ENCODE results near the gene ERICH6. TPM values are rescaled to one million over a fixed set of nuclear protein-coding genes. Genes with fewer than 3 reads are reported as not detected.

ERICH6 gene
- under 1 TPM; 0.38 to 0.81 TPM for total RNA-seq

- peak; percentile 89 for DNase-seq
- peaks cover 2% of the 10 kb centered on the region for H3K9me3 Mint-ChIP-seq
- H3K36me3 Mint-ChIP-seq (ENCODE audit: low read depth) = peaks cover 17% of the 10 kb centered on the region
- H3K4me1 Mint-ChIP-seq = peaks cover 29% of the 10 kb centered on the region
- POLR2A ChIA-PET = interaction anchor here (0.8 to 4.9 kb wide), 11 partner anchors 18 to 295 kb away, joined by 3 to 41 read pairs (median 5); partner anchors contain the start of genes EIF2A, SELENOT, SERP1 and SIAH2
- CTCF ChIA-PET = interaction anchor here (0.7 to 1.9 kb wide), 15 partner anchors 13 to 391 kb away, joined by 3 to 12 read pairs (median 3); partner anchors contain the start of genes SERP1 and SIAH2
- peak within 1 kb of the TSS; percentile 86 for H3K27ac Mint-ChIP-seq
- H3K4me3 Mint-ChIP-seq = peak within 1 kb of the TSS; percentile 83
- H3K27me3 Mint-ChIP-seq = peaks cover 6% of the 10 kb centered on the region
These were observed at the start of gene ERICH6 for GRCh38 chr3:150703756-150704344. Gene ERICH6 (minus strand): TSS chr3:150703920. CDS start chr3:150703898, 22 bp downstream.

- Mint-ChIP-seq H3K4me3 (no peak overlapping the region), H3K4me1 (peaks cover 78% of the 10 kb centered on the region), H3K9me3 (no peaks in the 10 kb centered on the region), H3K27me3 (no peaks in the 10 kb centered on the region), H3K27ac (peak overlapping the region; percentile 30), H3K36me3 (ENCODE audit: low read depth) (peaks cover 65% of the 10 kb centered on the region)
- ChIA-PET CTCF (no interaction called here), POLR2A (interaction anchor here (0.6 to 3.7 kb wide), 3 partner anchors 10 to 116 kb away, joined by 3 to 50 read pairs (median 3); partner anchors contain the start of gene SIAH2)
- no peak for DNase-seq
These were observed 48.1 kb upstream of the ERICH6 start for GRCh38 chr3:150751781-150752263.

GRCh38 chr3:150749255-150749654 is 45.5 kb upstream of the ERICH6 start:
- peaks cover 53% of the 10 kb centered on the region for H3K36me3 Mint-ChIP-seq (ENCODE audit: low read depth)
- ChIA-PET CTCF (interaction anchor here (1.1 kb wide), 1 partner anchor 39 kb away, joined by 3 read pairs; no protein-coding TSS in a partner anchor), POLR2A (interaction anchor here (0.9 to 4.1 kb wide), 3 partner anchors 12 to 14 kb away, joined by 4 to 36 read pairs (median 4); partner anchors contain the start of gene SIAH2)
- peaks cover 75% of the 10 kb centered on the region for H3K4me1 Mint-ChIP-seq
- no peak overlapping the region for H3K4me3 Mint-ChIP-seq
- H3K27ac Mint-ChIP-seq = no peak overlapping the region
- no peaks in the 10 kb centered on the region for H3K9me3 Mint-ChIP-seq
- no peak for DNase-seq
- no peaks in the 10 kb centered on the region for H3K27me3 Mint-ChIP-seq

DNA sequence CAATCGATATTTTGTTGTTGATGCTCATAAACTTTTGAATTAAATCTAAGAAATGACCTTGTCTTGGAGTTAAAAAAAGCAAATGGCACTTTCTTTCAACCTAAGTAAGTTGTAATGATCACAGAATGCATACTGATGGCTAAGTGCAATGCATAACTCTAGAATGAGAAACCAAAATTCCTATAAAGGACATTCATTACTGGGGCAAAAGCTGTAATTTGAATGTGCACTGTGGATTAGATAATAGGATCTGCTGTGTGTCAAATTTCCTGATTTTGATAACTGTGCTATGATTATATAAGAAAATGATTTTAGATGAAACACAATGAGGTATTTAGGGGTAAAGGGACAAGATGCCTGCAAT is 44.9 kb upstream of the ERICH6 start:
- ChIA-PET CTCF (no interaction called here), POLR2A (interaction anchor here (4.1 kb wide), 1 partner anchor 14 kb away, joined by 36 read pairs; the partner anchor contains the start of gene SIAH2)
- no peak overlapping the region for H3K27ac Mint-ChIP-seq
- H3K4me3 Mint-ChIP-seq = no peak overlapping the region
- H3K27me3 Mint-ChIP-seq = no peaks in the 10 kb centered on the region
- no peak for DNase-seq
- H3K36me3 Mint-ChIP-seq (ENCODE audit: low read depth) = peaks cover 47% of the 10 kb centered on the region
- peaks cover 74% of the 10 kb centered on the region for H3K4me1 Mint-ChIP-seq
- no peaks in the 10 kb centered on the region for H3K9me3 Mint-ChIP-seq

- Mint-ChIP-seq H3K4me3 (no peak overlapping the region), H3K4me1 (peaks cover 76% of the 10 kb centered on the region), H3K9me3 (no peaks in the 10 kb centered on the region), H3K36me3 (ENCODE audit: low read depth) (peaks cover 49% of the 10 kb centered on the region), H3K27ac (no peak overlapping the region), H3K27me3 (no peaks in the 10 kb centered on the region)
- no peak for DNase-seq
- CTCF ChIA-PET = interaction anchor here (0.7 to 0.9 kb wide), 2 partner anchors 13 to 403 kb away, joined by 4 read pairs; no protein-coding TSS in a partner anchor
- POLR2A ChIA-PET = interaction anchor here (4.1 kb wide), 1 partner anchor 14 kb away, joined by 36 read pairs; the partner anchor contains the start of gene SIAH2
These were observed 44.4 kb upstream of the ERICH6 start for GRCh38 chr3:150747886-150748683.

GRCh38 chr3:150746791-150747590 is 43.3 kb upstream of the ERICH6 start:
- ChIA-PET POLR2A (interaction anchor here (1.0 to 4.1 kb wide), 2 partner anchors 12 to 15 kb away, joined by 3 to 36 read pairs; partner anchors contain the start of gene SIAH2), CTCF (interaction anchor here (0.7 to 0.9 kb wide), 3 partner anchors 14 to 404 kb away, joined by 3 to 4 read pairs (median 4); partner anchors contain the start of gene ERICH6)
- DNase-seq = no peak
- Mint-ChIP-seq H3K4me3 (no peak overlapping the region), H3K27me3 (no peaks in the 10 kb centered on the region), H3K4me1 (peaks cover 75% of the 10 kb centered on the region), H3K9me3 (no peaks in the 10 kb centered on the region), H3K27ac (no peak overlapping the region), H3K36me3 (ENCODE audit: low read depth) (peaks cover 50% of the 10 kb centered on the region)

- Mint-ChIP-seq H3K4me3 (no peak overlapping the region), H3K27ac (no peak overlapping the region), H3K36me3 (ENCODE audit: low read depth) (peaks cover 55% of the 10 kb centered on the region), H3K27me3 (no peaks in the 10 kb centered on the region), H3K4me1 (peaks cover 75% of the 10 kb centered on the region), H3K9me3 (no peaks in the 10 kb centered on the region)
- CTCF ChIA-PET = interaction anchor here (0.9 kb wide), 2 partner anchors 17 to 42 kb away, joined by 3 to 4 read pairs; partner anchors contain the start of genes ERICH6 and SIAH2
- POLR2A ChIA-PET = interaction anchor here (1.3 to 4.1 kb wide), 2 partner anchors 14 to 17 kb away, joined by 3 to 36 read pairs; partner anchors contain the start of gene SIAH2
- no peak for DNase-seq
These were observed 42.1 kb upstream of the ERICH6 start for GRCh38 chr3:150745832-150746231.

GRCh38 chr3:150744919-150745211 is 41.1 kb upstream of the ERICH6 start:
- H3K27ac Mint-ChIP-seq = no peak overlapping the region
- no peak overlapping the region for H3K4me3 Mint-ChIP-seq
- no peaks in the 10 kb centered on the region for H3K9me3 Mint-ChIP-seq
- DNase-seq = no peak
- ChIA-PET CTCF (interaction anchor here (1.4 kb wide), 1 partner anchor 24 kb away, joined by 4 read pairs; no protein-coding TSS in a partner anchor), POLR2A (interaction anchor here (1.3 kb wide), 1 partner anchor 15 kb away, joined by 3 read pairs; no protein-coding TSS in a partner anchor)
- peaks cover 51% of the 10 kb centered on the region for H3K36me3 Mint-ChIP-seq (ENCODE audit: low read depth)
- peaks cover 77% of the 10 kb centered on the region for H3K4me1 Mint-ChIP-seq
- H3K27me3 Mint-ChIP-seq = no peaks in the 10 kb centered on the region

GRCh38 chr3:150744041-150744918 is 40.6 kb upstream of the ERICH6 start:
- H3K27me3 Mint-ChIP-seq = no peaks in the 10 kb centered on the region
- H3K9me3 Mint-ChIP-seq = no peaks in the 10 kb centered on the region
- POLR2A ChIA-PET = interaction anchor here (1.4 to 2.0 kb wide), 2 partner anchors 17 to 19 kb away, joined by 5 to 10 read pairs; partner anchors contain the start of gene SIAH2
- H3K4me3 Mint-ChIP-seq = no peak overlapping the region
- CTCF ChIA-PET = interaction anchor here (1.4 kb wide), 1 partner anchor 23 kb away, joined by 4 read pairs; no protein-coding TSS in a partner anchor
- H3K27ac Mint-ChIP-seq = peak overlapping the region; percentile 5
- peaks cover 79% of the 10 kb centered on the region for H3K4me1 Mint-ChIP-seq
- DNase-seq = no peak
- peaks cover 50% of the 10 kb centered on the region for H3K36me3 Mint-ChIP-seq (ENCODE audit: low read depth)

- H3K27me3 Mint-ChIP-seq = no peaks in the 10 kb centered on the region
- no peak overlapping the region for H3K4me3 Mint-ChIP-seq
- H3K9me3 Mint-ChIP-seq = no peaks in the 10 kb centered on the region
- peak overlapping the region; percentile 5 for H3K27ac Mint-ChIP-seq
- DNase-seq = no peak
- ChIA-PET CTCF (interaction anchor here (0.6 to 1.4 kb wide), 2 partner anchors 22 to 44 kb away, joined by 4 read pairs; no protein-coding TSS in a partner anchor), POLR2A (interaction anchor here (1.1 to 2.0 kb wide), 3 partner anchors 10 to 20 kb away, joined by 3 to 10 read pairs (median 5); partner anchors contain the start of gene SIAH2)
- H3K4me1 Mint-ChIP-seq = peaks cover 80% of the 10 kb centered on the region
- H3K36me3 Mint-ChIP-seq (ENCODE audit: low read depth) = peaks cover 50% of the 10 kb centered on the region
These were observed 39.8 kb upstream of the ERICH6 start for GRCh38 chr3:150743508-150743907.

DNA sequence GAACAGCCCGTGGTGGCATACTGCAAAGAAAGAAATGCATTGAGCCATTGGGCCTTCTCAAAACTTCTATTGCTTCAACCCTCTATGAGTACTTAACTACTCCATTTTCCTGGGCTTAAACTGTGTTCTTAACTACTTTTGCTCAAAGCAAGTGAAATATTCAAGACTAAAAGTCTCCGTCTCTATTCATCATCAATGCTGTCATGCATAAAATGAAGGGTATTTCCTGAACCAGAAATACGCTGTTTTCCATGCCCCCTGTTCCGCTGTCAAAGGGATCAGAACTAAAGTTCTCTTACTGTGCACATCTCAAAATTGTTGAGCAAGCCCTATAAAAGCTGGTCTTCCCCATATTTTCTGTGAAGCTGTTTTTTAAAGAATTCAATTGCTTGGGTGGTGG is 39.0 kb upstream of the ERICH6 start:
- Mint-ChIP-seq H3K9me3 (no peaks in the 10 kb centered on the region), H3K4me1 (peaks cover 86% of the 10 kb centered on the region), H3K36me3 (ENCODE audit: low read depth) (peaks cover 47% of the 10 kb centered on the region), H3K4me3 (no peak overlapping the region), H3K27ac (no peak overlapping the region), H3K27me3 (no peaks in the 10 kb centered on the region)
- no peak for DNase-seq
- ChIA-PET POLR2A (interaction anchor here (1.1 to 2.0 kb wide), 3 partner anchors 11 to 21 kb away, joined by 3 to 10 read pairs (median 5); partner anchors contain the start of gene SIAH2), CTCF (interaction anchor here (0.6 kb wide), 1 partner anchor 43 kb away, joined by 4 read pairs; no protein-coding TSS in a partner anchor)
